GM12874 (cell line): Measurements from ENCODE around the gene POLE3.
A peak's percentile ranks its signal among the peaks of the same experiment; 100 is the strongest.

ENCODE experiments used
- CTCF ChIP-seq: IDR thresholded peaks from 2 replicates; pipeline ENCODE4 v1.5.1; 2011; ENCODE audit warnings: low read depth, mild to moderate bottlenecking, control low read depth, low read length, moderate library complexity; ENCODE audit not compliant: insufficient read depth

The POLE3 gene

DNA sequence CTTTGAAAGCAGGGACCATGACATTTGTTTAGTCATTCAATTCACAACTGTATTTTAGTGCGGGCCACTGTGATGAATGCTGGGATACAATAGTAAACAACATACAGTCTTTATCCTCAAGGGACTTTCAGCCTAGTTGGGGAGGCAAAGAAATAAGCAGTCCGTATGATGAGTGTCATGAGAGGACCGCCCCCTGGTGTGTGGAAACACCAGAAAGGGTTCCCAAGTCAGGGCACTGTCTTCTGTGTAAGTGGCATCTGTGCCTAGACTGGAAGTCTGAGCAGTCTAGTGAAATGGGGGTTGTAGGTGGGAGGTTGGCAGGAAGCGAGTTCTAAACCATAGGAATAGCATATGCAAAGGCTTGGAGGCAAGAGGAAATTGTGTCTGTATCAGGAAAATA lies 6.9 kb upstream of the POLE3 start:
- TF ChIP-seq CTCF, result no peak

GRCh38 chr9:113416149-113416721 lies 5.8 kb upstream of the POLE3 start:
- TF ChIP-seq CTCF, result no peak

GRCh38 chr9:113409883-113410206 lies 630 bp downstream of the POLE3 start:
- no peak for TF ChIP-seq CTCF

GRCh38 chr9:113409481-113409880 lies 994 bp downstream of the POLE3 start:
- no peak for TF ChIP-seq CTCF

DNA sequence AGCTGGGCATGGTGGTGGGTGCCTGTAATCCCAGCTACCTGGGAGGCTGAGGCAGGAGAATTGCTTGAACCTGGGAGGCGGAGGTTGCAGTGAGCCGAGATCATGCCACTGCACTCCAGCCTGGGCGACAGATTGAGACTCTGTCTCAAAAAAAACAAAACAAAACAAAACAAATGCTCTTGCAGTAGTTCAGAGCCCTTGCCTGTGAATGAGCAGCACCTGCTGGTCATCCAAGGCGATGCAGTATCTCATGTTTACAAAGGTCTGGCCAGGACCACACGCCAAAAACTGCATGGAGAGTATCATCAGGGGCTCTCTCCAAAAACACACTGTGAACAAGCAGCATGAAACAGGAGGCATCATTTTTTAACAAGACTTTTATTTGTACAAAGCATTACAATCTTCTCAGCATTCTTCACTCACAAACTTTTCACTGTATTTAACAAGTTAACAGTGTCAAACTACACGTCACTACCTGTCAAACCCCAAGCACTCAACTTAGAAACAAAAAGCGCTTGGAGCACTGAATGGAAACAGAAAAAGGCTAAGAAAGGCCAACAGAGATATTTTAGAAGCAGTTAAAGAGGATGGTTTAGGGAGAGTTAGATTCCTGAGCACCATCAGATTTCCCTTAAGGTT lies 3.5 kb downstream of the POLE3 start:
- TF ChIP-seq CTCF, result peak; percentile 79

- TF ChIP-seq CTCF, result no peak
Observed at GRCh38 chr9:113403646-113404045, 6.8 kb downstream of the POLE3 start.

GRCh38 chr9:113401027-113401792 lies 9.3 kb downstream of the POLE3 start, which contains the start of gene ALAD:
TSS of gene ALAD (minus strand) at chr9:113401284. CDS start at chr9:113393559, 7,725 bp downstream.
- TF ChIP-seq CTCF, result peak; percentile 96
